D721Med (cell line): ENCODE data around the gene SLC27A1.
"Not testable (repeated sequence)": the region's sequence is repeated elsewhere in the genome, so short reads cannot be mapped to it uniquely, and the experiment has no call there.

Experiments
- DNase-seq: peaks from one replicate; pipeline ENCODE4 v3.0.0; 2011; ENCODE audit warnings: low spot score; ENCODE audit not compliant: insufficient read length
- FAIRE-seq: peaks from 2 replicates; lab custom pipeline; 2011; peaks lifted over from hg19 to GRCh38; lab: Jason Lieb, UNC
- TF ChIP-seq, protein P1 (sequence below): IDR thresholded peaks from 2 replicates; pipeline ENCODE4 v1.5.1; 2012; ENCODE audit warnings: mild to moderate bottlenecking, control low read depth; ENCODE audit not compliant: insufficient read depth; ENCODE audit errors: missing control alignments

Gene SLC27A1

DNA sequence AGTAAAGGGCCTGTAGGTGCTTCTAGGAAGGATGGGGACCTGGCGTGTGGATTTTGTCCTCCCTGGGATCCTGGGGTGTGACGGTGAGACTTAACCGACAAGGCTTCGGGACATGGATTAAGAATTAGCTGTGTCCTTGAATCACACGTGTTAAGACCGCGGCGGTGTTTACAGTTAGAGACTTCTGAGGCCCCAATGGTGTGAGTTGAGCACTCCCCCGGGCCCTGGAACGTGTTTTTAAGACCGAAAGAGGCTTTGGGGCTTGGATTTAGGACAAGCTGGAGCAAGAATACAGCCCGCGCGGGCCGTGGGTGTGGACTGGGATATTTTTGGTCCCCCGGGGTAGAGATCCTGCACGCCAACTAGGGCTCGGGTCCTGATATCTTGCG is 1.2 kb upstream of the SLC27A1 start:
- FAIRE-seq (no peak), DNase-seq (no peak)
- TF ChIP-seq, protein P1, sequence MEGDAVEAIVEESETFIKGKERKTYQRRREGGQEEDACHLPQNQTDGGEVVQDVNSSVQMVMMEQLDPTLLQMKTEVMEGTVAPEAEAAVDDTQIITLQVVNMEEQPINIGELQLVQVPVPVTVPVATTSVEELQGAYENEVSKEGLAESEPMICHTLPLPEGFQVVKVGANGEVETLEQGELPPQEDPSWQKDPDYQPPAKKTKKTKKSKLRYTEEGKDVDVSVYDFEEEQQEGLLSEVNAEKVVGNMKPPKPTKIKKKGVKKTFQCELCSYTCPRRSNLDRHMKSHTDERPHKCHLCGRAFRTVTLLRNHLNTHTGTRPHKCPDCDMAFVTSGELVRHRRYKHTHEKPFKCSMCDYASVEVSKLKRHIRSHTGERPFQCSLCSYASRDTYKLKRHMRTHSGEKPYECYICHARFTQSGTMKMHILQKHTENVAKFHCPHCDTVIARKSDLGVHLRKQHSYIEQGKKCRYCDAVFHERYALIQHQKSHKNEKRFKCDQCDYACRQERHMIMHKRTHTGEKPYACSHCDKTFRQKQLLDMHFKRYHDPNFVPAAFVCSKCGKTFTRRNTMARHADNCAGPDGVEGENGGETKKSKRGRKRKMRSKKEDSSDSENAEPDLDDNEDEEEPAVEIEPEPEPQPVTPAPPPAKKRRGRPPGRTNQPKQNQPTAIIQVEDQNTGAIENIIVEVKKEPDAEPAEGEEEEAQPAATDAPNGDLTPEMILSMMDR: no peak

DNA sequence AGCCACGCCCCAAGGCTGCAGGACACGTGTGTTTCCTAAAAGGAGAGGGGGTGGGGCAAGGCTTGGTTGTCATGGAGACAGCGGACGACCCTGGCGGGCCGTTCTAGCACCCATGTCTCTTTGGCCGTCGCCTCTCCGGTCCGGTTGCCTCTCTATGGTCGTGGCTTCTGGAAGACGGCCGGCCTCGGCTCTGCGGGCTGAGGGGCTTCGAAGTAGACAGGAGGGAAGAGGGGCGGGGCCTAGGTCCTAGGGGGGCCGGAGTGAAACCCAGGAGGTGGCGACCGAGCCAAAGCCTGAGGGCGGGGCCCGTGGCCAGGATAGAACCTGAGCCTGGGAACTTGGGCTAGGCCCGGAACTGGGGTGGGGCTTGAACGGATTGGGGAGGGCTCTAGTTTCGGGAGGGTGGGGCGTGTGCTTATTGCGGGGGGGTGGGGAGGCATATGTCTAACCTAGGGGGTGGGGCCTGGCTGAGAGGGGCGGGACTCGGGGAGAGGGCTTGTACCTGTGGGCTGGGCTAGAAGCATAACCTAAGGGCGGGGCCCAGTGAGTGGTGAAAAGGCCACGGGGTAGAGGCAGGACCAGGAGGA is 750 bp upstream of the SLC27A1 start:
- TF ChIP-seq, protein P1: no peak
- DNase-seq: no peak
- no peak for FAIRE-seq

DNA sequence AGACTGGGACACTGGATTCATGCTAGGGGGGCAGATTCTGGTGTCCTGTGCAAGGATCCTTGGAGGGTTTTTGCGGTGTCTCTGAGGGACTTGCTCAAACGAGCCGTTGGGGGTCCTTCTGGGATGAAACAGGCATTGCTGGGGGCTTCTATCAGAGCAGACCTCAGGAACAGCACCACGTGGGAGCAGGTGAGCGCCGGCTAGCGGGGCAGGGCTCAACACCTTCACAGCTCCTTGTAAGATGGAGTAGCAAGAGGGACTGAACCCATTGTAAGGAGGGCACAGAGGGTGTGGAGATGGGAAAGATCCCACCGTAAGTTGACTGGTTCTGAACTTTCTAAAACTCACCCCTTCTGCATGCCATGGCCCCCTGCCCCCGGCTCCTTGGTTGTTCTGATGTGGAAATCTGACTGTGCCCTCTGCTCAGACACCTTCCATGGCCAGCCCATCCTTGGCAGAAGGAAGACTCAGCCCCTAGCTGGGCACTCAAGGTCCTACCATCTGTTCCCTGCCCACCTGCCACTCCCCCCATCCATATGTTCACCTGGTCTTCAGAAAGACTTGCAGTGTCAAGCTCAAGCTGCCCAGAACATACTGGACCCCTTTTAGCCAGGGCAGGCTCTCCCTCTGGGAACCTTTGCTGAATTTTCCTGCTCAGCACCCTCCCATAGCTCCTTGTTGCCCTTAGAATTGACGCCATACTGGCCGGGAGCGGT is 1.2 kb downstream of the SLC27A1 start:
- TF ChIP-seq, protein P1: no peak
- DNase-seq (no peak), FAIRE-seq (no peak)

DNA sequence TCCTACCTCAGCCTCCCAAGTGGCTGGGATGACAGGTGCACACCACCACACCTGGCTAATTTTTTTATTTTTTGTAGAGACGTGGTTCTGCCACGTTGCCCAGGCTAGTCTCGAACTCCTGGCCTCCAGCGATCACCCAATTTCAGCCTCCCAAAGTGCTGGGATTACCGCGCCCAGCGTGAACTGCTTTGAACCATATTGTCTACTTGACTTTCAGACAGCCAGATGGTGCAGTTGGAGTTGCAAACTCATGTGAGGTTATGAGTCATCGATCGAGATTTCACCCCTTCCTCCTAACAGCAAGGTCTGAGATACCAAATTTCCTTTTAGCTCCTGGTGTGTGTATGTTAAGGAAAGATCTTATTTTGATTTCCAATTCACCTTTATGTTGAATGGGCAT is 2.7 kb downstream of the SLC27A1 start:
- TF ChIP-seq, protein P1: no peak
- FAIRE-seq (no peak), DNase-seq (no peak)

DNA sequence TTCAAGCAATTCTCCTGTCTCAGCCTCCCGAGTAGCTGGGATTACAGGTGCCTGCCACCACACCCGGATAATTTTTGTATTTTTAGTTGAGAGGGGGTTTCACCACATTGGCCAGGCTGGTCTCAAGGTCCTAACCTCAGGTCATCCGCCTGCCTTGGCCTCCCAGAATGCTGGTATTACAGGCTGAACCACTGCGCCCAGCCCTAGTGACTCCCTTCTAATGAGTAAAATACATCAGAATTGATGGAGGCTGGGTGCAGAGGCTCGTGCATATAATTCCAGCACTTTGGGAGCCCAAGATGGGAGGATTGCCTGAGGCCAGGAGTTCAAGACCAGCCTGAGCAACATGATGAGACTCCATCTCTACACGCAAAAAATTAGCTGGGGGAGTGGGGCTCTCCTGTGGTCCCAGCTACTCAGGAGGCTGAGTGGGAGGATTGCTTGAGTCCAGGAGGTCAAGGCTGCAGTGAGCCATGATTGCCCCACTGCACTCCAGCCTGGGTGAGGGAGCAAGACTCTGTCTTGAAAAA is 4.8 kb downstream of the SLC27A1 start:
- not testable (repeated sequence) for DNase-seq

DNA sequence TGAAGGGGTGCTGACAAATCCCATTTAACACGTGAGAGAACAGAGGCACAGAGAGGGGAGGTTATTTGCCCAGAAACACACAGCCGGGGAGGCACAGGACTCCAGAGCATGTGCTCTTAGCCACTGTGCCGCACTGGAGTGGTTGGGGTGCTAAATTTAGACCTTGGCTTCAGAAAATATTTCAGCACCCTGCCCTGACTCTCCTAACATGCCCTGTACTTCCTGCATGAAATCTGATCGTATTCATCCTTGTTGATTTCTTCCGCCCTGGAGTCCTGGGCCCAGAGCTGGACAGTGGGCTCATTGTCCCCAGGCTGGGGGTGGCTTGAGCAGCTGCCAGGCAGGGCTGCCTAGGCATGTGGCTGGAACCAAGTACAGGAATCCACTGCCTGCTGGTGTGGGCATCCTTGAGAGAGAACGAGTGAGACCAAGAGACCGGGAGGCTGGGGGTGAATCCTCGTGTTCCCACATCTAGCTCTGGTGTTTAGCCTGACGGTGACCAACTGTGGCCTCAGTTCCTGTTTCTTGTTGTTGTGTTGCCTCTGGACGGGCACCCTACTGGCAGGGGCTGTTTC is 5.3 kb downstream of the SLC27A1 start:
- TF ChIP-seq, protein P1: no peak
- no peak for FAIRE-seq

More for the DNA sequence above, 4.8 kb downstream of the SLC27A1 start:
- FAIRE-seq: not testable (repeated sequence)

DNA sequence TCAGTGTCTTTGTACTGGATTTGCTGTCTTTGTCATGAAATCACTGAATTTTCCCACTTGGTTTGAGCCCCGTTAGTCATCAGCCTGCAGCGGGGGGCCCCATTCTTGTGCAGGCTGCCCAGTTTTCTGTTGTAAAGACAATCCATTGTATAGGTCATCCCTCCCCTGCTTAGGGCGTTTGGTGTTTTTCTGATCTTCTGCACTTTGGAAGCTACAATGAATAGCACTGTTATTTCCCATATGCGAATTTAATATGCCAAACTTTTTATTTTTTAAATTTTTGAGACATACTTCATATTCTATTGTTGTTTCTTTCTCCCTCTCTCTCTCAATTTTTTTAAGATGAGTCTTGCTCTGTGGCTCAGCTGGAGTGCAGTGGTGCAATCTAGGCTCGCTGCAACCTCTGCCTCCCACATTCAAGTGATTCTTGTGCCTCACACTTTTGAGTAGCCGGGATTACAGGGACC is 9.0 kb downstream of the SLC27A1 start:
- FAIRE-seq: no peak
- TF ChIP-seq, protein P1: no peak
- no peak for DNase-seq

More for the DNA sequence above, 5.3 kb downstream of the SLC27A1 start:
- DNase-seq: no peak
